Measurements from ENCODE around the gene LIMS4. TPM values are rescaled to one million over a fixed set of nuclear protein-coding genes. Genes with fewer than 3 reads are reported as not detected.

The LIMS4 gene
- total RNA-seq, 1 donor from 2014 or later, result 0.25 TPM

Other genes with a start within 250 kb of the LIMS4 start
- 9.6 and 12.0 TPM in 2 replicates for gene RGPD6, start 104.4 kb upstream of the LIMS4 start, total RNA-seq
- 107 and 114 TPM in 2 replicates for gene BUB1, start 205.2 kb upstream of the LIMS4 start, total RNA-seq

Data from T-helper 2 cell treated with Interferon-gamma antibody and Interleukin-4, amounts not matched to agents 100 ng/mL and 5 ng/mL, for 36 hours (primary cell).